Activated naive CD4-positive, alpha-beta T cell treated with Interleukin-2 at 50 U/mL for 16 hours (primary cell): ENCODE results near the gene PFKFB4.

Experiments used
- DNase-seq: peaks from one replicate; pipeline ENCODE4 v3.0.0-alpha.2; 2020

Gene PFKFB4

DNA sequence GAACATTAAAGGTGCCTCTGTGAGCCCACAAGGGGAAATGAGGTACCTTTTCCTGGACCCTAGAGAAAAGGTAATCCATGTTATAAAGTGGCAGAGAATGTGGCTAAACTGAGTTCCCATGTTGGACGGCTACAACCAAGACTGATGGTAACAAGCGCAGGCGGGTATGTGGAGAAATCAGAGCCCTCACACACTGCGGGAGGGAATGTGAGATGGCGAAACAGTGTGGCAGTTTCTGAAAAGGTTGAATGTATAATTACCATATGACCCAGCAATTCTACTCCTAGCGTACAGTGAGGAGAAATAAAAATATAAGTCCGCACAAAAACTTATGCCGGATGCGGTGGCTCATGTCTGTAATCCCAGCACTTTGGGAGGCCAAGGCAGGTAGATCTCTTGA is 28.6 kb downstream of the PFKFB4 start:
- DNase-seq, result no peak

DNA sequence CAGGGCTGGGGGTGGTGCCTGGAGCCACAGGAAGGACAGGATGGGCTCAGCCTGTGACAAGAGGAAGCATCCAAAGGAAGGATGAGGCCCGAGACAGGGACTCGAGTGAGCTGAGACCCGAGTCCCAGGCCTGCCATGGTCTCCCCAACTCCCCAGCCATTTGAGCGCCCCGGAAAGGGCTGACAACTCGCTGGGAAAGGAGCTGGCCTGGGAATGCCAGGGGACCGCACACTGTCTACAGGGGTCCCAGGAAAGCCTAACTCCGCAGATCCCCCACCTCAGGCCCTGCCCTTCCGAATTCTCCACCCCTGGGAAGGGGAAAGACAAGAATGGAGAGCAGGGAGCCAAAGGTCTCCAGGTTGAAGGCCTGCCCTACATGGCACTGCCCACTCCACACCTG is 31.6 kb downstream of the PFKFB4 start:
- no peak for DNase-seq

DNA sequence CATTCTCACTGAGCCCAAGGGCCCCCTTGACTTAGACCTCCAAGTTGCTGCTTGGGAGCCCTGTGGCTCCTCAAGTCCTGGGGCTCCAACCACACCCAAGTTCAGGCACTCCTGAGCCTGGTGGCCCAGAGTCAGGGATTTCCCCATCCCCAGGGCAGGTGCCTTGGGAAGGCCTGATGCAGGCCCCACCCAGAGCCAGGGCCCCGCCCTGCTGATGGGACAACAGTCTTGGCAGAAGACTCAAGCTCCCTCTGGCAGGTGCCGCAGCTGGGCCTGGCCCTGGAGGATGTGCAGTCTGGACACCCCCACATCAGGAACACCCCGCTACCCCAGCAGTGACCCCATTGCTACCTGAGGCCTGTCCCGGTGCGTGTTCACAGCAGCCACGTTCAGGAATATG is 35.0 kb downstream of the PFKFB4 start:
- no peak for DNase-seq

DNA sequence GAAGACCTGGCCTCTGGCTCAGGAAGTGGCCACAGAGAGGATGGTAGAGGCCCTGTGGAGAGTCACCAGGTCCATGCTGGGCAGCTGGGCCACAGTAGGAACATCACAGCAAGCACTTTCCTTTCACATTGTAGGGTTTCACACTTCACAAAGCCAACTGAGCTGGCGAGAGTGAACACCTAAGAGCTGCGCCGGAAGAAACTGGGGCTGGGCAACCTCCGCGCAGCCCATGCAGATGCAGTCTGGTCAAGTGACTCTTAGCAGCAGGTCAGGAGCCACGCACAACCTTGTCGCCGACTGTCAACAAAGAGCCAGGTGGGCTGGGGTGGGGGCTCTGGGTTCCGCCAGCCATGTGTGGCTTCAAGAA is 37.3 kb downstream of the PFKFB4 start:
- DNase-seq, result no peak

DNA sequence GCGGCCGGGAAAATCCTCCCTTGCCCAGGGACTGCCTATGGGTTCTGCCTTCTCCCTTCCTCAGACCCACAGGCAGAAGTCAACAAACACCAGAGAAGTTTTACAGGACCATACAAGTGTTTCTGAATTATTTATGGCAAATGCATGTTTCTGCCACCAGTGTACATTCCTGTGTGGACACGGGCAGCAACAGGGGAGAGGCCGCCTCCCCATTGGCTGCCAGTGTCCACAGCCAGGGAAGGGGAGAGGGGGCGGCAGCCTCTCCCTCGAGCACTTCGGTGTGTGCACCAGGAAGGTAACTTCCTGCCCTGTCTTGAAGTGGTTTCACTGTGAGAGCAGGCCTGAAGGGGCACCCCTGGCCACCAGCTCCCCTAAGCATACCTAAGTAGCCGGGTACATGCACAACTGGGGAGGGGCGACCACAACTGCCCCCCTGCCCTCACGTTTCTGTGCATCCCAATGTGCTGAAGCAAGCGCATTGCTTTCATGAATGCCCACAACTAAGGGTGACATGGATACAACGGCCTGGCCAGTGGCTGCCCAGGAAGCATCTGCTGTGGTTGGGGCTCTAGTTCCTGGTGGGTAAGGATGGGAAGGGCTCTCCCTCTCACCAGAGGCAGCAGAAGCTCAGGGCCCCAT is 37.8 kb downstream of the PFKFB4 start:
- no peak for DNase-seq

DNA sequence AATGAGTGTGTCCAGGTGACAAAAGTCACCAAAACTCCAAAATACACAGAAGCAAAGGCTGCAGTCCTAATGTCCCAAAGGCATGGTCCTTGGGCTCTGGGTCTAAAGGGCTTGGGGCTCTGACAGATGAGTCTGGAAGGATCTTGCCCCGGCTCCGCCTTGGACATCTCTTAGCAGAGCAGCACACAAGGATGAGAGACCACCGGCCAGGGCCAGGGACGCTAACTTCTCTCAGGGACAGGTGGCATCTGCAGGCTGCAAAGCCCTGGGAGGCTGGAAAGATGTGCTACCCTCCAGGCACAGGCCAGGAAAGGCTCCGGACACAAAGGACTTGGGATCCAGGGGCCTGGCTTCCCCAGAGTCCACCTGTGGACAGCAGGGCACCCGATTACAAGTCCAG is 38.5 kb downstream of the PFKFB4 start:
- no peak for DNase-seq

DNA sequence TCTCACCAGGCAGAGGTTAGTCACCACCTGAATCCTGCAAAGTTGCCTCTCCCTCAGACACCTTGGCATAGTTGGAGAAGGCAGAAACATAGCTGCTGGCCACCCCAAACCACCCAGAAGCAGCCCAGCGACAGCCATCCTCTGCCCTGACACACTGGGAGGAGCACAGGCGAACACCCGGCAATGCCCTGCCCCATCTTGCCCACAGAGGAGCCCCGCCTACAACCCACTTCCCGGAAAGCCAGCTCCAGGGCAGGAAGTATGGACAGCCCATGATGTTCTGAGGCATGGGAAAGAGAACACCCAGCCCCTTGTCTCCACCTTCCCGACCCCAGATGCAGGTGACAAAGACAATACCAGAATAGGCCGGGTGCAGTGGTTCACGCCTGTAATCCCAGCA is 40.0 kb downstream of the PFKFB4 start:
- DNase-seq, result peak; percentile 26

DNA sequence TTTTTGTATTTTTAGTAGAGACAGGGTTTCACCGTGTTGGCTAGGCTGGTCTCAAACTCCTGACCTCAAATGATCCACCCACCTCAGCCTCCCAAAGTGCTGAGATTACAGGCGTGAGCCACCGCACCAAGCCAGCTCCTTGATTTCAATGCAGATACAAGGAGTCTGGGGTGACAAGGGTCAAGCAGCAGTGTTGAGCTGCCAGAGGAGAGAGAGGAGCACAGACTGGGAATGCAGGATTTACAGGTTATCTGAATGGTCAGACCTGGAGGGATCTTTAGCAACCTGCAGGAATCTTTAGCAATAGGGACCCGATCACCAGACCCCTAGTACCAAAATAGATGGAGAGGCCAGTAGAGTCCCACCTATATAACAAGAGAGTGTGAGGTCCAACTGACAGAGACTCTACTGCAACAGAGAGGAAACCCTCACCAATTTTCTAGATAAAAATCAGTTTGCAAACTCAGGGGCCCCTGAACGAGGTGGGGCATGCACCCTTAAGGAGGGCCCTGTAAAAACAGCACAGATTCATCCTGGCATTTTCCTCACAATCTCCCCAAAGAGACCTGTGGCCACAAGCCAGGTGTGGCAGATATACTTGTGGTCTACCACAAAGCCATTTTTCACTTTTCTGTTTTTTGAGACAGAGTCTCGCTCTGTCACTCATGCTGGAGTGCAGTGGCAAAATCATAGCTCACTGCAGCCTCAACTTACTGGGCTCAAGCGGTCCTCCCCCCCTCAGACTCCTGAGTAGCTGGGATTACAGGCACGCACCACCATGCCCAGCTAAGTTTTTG is 42.0 kb downstream of the PFKFB4 start:
- no peak for DNase-seq

DNA sequence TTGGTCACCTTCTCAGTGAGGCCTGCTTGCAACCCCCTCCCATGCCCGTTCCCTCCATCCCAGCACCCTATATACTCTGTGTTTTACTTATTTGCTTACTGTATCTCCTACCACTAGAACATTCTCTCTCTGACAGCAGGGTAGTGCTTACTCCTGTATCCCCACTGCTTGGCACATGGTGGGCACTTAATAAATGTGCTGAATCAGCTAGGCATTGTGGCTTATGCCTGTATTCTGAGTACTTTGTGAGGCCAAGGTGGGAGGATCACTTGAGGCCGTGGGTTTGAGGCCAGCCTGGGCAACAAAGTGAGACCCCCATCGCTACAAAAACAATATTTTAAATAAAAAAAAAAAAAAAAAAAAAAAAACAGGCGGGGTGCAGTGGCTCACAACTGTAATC is 45.1 kb downstream of the PFKFB4 start:
- no peak for DNase-seq

DNA sequence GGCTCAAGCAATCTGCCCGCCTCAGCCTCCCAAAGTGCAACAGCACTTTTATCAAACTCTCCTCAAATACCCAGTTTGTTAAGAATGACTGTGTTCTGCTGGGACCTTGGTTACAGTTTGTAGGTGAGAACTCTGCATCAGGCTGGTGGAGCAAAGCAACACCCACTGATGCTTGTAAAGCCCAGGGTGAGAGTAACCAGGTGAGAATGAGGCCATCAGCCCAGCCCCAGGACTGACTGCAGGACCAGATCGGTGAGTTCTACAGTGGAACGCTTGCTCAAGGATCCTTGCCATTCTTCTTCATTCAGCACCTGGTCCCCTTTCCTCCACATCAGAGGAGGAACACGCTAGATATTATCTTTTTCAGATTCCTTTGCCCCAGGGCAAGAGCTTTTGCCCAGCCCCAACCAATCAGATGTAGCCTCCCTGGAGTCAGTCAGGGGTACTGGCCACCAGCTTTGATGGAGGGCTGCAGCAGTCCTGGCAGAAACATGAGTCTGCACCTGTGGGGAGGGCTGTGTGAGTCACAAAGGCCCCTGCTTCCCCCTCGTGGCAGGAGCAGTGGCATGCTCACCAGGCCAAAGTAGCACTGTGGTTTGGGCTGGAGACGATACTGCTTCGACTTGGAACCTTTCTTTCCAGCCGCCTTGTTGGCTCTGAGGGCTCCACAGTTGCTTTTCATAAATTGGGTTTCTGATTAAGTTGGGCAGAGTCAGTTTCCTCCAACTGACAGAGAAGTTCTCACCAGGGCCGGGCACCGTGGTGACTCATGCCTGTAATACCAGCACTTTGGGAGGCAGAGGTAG is 49.1 kb downstream of the PFKFB4 start:
- peak; percentile 76 for DNase-seq

DNA sequence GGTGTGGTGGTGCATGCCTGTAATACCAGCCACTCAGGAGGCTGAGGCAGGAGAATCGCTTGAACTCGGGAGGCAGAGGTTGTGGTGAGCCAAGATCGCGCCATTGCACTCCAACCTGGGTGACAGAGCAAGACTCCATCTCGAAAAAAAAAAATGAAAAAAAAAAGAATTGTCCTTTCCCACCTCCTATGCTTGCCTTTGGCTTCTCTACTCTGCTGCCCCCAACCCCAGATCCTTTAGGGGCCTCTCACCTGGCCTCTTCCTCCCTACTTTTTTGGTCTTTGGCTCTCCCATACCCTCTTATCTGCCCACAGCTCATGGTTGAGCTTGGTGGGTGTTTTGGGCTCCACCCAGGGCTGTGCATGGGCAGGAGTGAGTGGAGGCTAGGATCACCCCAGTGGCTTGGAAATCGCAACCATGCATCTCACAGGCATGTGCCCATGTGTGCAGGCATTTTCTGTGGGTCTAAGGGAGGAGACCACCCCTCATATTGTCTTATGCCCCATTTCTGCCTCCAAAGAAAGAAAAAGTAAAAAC is 50.6 kb downstream of the PFKFB4 start:
- DNase-seq, result no peak

DNA sequence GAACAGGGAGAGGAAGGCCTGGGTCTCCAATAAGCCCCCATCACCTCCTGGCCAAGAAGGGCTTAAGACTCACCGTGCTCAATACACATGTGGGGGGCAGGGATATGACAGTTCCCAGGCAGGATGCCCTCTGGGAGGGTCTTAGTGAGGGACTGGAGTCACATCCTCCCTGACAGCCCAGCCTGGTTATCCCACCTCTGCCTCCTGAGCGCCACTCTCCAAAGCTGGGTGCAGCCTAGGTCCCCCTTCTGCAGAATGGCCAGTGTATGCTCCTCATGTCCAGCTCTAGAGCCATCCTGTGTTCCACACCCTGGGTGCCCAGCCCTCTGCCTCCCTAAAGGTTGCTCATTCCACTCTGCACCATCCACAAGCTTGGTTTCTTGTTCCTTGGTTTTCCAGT is 51.5 kb downstream of the PFKFB4 start:
- no peak for DNase-seq

DNA sequence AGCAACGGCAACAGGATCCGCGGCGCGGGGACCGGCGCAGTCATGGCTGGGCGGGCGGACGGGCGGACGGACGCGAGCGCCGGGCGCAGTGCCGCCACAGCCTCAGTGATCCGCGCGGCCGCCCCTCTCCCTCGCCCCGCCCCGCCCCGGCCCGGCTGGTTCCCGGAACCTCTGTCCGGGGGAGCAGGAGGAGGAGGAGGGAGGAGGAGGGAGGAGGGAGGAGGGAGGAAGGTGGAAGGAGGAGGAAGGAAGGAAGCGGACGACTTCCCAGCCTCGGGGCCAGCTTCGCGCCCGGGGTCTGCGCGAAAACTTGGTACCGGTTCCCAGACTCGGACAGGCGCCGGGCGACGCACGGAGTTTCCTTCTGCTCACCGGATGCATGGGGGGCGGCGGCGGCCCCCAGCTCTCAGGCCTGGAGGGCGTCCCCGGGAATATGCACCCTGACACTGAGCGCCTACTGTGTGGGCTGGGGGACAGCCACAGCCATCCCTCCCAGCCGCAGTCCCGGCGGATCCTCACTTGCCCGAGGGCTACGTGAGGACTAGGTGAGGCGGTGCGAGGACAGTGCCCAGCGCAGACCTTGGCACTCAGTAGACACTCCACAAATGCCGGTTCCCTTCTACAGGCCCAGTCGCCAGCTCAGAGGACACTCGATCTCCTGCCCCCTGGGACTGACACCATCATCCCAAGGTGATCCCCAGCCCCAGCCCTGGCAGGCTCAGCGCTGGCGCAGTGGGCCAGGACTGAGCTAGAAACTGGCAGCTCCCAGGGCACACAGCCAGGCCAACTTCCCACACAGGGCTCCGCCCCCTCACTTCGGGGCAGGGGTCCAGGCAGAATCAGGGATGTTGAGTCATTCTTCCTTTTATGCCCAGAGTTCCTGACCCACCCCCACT is 52.3 kb downstream of the PFKFB4 start, which contains the start of gene SHISA5:
Gene SHISA5, minus strand, starts transcription at position 124 of the 896 bp plus-strand sequence. Its CDS starts 80 bp downstream, at position 44.
- DNase-seq, result peak; percentile 65

DNA sequence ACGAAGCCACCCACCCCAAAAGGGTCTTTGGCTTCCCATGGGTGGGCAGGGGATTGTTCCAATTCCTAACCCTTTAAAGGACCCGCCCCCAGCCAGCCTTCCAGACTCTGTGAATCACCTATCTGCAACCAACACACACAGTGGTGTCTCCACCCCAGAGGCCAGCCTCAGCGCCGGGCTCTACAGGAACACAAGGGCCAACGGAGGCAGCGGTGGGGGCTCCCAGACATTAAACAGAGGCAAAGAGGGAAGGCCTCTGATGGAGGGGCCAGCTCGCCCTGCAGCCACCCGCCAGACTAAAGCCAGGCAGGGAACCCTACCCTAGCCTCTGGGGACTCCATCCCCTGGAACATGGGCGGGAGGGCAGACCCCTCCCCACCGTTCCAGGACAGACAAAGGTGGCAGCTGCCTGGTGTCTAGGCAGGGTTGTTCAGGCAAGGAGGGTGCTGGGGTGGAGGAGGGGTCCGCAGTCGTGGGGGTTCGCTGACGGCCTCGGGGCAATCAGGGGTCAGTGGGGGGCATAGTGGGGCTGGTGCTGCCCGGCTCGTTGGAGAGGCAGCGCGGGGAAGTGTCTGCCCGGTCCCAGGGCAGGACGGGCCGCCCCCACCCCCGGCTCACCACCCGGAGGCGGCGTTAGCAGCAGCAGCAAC is 53.1 kb downstream of the PFKFB4 start:
- DNase-seq, result no peak

DNA sequence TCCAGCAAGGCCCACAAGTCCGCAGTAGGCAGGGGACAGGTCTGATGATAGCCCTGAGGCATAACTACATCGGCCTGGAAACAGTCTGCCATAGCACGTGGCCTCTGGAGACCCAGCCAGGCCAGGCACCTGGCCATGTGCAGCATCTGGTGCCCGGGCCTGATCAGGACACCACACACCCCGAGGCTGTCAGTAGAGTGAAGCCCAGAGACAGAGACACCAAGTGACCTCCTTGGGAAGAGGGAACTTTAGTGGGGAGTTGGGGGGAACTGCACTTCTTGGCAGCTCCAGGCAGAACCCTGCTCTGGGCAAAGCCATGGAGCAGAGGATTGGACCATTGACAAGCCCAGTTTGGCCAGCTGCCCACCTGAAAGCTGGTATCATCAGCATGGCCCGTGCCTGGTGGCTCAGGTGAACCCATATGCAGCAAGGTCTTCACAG is 53.9 kb downstream of the PFKFB4 start:
- no peak for DNase-seq

DNA sequence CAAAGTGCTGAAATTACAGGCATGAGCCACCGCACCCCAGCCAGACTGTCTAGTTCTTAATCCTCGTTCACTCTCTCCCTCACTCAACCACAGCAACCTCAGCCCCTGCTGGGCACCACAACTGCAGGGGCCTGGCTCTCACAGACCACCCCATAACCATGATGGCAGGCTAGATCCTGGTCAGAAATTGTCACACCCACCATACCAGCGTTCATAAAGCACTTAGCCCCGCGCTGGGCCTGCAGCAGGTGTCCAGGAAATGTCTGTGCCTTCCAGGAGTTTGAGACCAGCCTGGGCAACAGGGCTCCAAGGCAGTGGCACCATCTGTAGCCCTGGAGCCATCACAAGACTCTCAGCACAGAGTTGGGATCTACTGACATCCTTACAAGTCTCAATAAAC is 54.5 kb downstream of the PFKFB4 start:
- no peak for DNase-seq

DNA sequence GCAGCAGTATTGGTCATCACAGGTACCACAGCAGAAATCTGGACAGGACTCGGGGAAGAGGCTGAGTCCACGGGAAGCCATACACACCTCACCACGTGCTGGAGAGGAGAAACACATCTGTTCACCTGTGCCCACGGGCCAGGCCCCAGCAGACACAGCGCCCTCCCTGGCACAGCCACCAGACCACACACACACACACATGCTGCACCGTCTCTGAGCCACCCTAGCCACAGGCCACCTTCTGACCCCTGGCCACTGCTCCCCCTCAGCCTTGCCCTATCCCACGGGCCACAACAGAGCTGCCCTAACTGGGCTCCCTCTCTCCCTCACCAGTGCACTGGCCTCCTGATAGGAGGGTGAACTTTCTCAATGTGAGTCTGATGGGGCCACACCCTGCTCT is 55.4 kb downstream of the PFKFB4 start:
- DNase-seq, result no peak

DNA sequence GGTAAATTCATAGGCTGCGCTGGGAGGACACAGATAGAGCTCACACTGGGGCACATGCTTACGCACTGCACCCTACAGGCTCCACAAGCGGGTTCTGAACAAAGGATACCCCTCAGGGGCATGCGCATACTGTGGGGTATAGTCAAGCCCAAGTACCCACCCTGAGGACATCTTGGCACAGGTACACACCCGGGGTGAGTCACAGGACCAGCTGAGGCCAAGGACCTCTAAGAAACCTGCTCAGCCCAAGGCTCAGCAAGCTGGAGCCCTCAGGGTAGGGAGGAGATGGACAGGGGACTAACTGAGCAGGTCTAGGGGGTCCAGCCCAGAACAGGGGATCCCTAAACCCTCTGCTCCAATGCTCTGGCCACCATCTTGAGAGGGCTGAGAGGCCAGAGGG is 55.9 kb downstream of the PFKFB4 start:
- no peak for DNase-seq

DNA sequence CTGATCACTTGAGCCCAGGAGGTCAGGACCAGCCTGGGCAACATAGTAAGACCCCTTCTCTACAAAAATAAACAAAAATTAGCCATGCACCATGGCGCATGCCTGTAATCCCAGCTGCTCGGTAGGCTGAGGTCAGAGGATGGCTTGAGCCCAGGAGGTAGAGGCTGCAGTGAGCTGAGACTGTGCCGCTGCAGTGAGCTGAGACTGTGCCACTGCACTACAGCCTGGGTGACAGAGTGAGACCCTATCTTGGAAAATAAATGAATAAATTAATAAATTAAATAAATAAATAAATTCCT is 63.5 kb downstream of the PFKFB4 start:
- no peak for DNase-seq

DNA sequence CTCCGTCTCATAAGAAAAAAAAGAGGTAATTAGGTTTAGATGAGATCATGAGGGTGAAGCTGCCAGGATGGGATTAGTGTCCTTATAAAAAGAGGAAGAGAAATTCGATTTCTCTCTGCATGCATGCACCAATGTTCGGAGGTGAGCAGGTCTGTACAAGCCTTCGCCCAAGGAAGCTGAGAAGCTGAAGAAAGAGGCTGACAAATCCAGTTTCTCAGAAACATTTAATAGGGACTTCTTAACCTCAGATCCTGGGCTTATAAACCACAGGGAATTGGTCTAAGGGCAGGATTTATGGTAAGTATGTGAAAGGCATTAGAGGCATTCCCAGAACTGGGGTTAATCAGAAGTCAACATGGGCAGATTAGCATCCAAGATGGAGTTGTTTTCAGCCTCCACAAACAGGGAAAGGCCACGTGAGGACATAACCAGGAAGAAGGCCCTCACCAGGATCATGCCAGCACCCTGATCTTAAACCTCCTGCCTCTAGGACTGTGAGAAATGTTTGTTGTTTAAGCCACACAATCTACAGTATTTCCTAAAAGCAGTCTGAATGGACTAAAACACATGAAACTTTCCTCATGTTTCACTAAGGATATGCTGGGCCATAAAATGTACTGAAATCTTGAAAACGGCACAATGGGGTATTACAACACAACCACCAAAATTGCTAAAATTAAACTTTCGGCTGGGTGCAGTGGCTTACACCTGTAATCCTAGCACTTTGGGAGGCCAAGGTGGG is 64.0 kb downstream of the PFKFB4 start:
- DNase-seq, result no peak

DNA sequence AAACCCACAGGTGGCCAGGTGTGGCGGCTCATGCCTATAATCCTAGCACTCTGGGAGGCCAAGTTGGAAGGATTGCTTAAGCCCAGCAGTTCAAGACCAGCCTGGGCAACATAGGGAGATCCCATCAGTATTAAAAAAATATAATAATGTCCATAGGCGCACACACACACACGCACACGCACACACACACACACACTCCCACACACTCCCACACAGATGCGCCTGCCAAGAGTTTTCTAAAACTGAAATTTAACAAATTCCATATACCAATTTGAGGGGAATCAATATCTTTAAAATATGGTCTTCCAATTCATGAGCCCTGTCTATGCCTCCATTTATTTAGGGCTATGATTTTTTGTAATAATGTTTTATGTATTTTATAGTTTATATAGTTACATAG is 69.7 kb downstream of the PFKFB4 start:
- no peak for DNase-seq
